Nephron (organoid): ENCODE data around the gene UPF3A.
"Not testable (repeated sequence)": the region's sequence is repeated elsewhere in the genome, so short reads cannot be mapped to it uniquely, and the experiment has no call there.

ENCODE experiments used
- H3K27ac Mint-ChIP-seq, 3 experiments: 2 replicates each; pipeline ENCODE4 v1.8.0; 2020; ENCODE audit warnings: mixed read lengths in 3 of 3, mild to moderate bottlenecking in 2 of 3, moderate library complexity in 1 of 3
- H3K27me3 Mint-ChIP-seq: 2 replicates; pipeline ENCODE4 v1.8.0; 2021; ENCODE audit warnings: low read depth, mild to moderate bottlenecking, moderate library complexity, mixed read lengths
- H3K36me3 Mint-ChIP-seq: 2 replicates; pipeline ENCODE4 v1.8.0; 2020; ENCODE audit warnings: low read depth, mixed read lengths
- H3K4me1 Mint-ChIP-seq: 2 replicates; pipeline ENCODE4 v1.8.0; 2020; ENCODE audit warnings: mixed read lengths
- H3K4me3 Mint-ChIP-seq, 3 experiments: 2 replicates each; pipeline ENCODE4 v1.8.0; 2020; ENCODE audit warnings: mild to moderate bottlenecking in 3 of 3, mixed read lengths in 3 of 3, moderate library complexity in 2 of 3
- H3K9me3 Mint-ChIP-seq: 2 replicates; pipeline ENCODE4 v1.8.0; 2020; ENCODE audit warnings: mixed read lengths
- TF ChIP-seq, protein P1 (sequence below), 3 experiments: fragments of 200-600 bp; sonication (generic); IDR thresholded peaks; one replicate each; pipeline ENCODE4 v1.5.0; 2021; ENCODE audit warnings: antibody characterized with exemption in 3 of 3; ENCODE audit not compliant: unreplicated experiment in 3 of 3

UPF3A gene

DNA sequence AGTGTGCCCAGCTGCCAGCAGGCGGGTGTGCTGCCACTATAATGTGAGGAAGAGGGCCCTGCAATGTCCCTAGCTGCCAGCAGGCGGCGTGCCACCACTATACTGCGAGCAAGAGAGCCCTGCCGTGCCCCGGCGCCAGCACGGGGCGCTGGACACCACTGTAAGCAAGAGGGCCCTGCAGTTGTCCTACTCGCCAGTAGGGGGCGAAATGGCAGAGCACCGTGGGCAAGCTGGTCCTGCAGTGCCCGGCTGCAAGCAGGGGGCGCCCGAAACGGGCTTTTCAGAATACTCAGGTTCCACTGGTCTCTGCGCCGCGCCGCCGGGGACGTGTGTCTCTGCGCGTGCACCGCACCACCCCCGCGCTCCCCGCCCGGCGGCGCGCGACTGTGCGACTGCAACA, 71.4 kb downstream of the UPF3A start:
- H3K4me3 Mint-ChIP-seq, H3K36me3 Mint-ChIP-seq, H3K9me3 Mint-ChIP-seq, H3K27me3 Mint-ChIP-seq, H3K4me1 Mint-ChIP-seq, H3K27ac Mint-ChIP-seq: not testable (repeated sequence)
- TF ChIP-seq, protein P1, sequence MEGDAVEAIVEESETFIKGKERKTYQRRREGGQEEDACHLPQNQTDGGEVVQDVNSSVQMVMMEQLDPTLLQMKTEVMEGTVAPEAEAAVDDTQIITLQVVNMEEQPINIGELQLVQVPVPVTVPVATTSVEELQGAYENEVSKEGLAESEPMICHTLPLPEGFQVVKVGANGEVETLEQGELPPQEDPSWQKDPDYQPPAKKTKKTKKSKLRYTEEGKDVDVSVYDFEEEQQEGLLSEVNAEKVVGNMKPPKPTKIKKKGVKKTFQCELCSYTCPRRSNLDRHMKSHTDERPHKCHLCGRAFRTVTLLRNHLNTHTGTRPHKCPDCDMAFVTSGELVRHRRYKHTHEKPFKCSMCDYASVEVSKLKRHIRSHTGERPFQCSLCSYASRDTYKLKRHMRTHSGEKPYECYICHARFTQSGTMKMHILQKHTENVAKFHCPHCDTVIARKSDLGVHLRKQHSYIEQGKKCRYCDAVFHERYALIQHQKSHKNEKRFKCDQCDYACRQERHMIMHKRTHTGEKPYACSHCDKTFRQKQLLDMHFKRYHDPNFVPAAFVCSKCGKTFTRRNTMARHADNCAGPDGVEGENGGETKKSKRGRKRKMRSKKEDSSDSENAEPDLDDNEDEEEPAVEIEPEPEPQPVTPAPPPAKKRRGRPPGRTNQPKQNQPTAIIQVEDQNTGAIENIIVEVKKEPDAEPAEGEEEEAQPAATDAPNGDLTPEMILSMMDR (IDR thresholded peaks at IDR 0.05; ENCODE audit: unreplicated experiment in 3 of 3), result peak; percentile 22 to 44 (median 38)

- H3K9me3 Mint-ChIP-seq, result not testable (repeated sequence)
Observed at GRCh38 chr13:114353382-114353781, 72.0 kb downstream of the UPF3A start.

More at GRCh38 chr13:114353382-114353781, 72.0 kb downstream of the UPF3A start:
- H3K27ac Mint-ChIP-seq, H3K4me3 Mint-ChIP-seq, H3K4me1 Mint-ChIP-seq, H3K36me3 Mint-ChIP-seq, H3K27me3 Mint-ChIP-seq: not testable (repeated sequence)
